ENCODE data around the gene JPH2.
"Not testable (repeated sequence)": the region's sequence is repeated elsewhere in the genome, so short reads cannot be mapped to it uniquely, and the experiment has no call there.

Gene JPH2

DNA sequence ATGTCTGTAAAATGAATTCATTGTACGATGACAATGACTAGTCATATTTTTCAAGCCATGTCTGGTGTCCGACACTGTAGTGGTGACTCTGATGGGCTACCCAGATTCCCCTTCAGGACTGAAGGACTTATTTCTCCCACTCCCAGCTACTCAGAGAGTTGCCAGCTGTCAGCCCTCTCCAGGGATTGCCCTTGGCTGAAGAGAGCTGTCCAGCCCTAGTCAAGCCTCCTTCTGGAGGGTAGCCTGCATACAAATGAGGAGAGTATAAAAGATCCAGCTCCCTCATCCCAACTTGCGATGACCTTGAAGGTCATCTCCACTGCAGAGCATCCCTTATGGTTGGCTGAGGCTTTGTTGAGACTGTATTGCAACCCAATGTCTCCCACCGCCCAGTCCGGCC is 29.9 kb downstream of the JPH2 start:
- DNase-seq: no peak

DNA sequence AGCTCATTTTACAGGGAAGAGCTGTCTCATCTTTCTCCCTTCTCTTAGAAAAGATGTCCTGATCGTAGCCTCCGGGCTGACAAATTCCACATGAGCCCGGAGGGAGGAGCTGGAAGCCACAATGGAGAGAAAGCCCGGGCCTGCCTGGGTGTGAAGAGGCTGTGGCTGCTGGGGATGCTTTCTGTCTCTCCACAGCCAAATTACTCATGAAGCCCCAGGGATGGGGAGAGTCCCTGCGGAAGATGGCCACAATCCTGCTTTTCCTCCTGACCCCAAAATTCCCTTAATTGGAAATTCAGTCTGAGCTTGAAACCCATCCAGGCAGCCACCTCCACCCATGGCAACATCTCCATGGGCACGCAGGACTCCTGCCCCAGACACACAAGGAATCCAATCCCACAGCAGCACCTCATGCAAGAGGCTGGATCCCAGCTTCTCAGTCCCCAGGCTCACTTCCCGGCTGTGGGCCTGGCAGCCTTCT is 32.4 kb downstream of the JPH2 start:
- no peak for DNase-seq

DNA sequence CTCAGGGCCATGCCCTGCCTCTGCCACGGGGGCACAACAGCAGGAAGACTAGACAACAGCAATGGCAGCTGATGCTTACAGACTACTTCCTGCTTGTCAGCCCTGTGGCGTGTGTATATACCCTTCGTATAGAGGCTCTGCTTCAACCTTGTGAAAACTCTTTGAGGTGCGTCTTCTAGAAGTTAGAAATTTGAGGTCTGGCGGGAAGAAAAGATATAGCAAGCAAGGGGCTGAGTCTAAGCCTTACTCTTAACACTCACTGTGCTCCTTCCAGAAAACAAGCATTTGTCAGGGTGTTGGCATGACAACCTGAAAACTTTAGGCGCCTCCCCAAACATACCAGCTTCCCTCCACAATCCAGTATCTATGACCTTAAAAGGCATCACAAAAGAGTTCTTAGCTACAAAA is 33.3 kb downstream of the JPH2 start:
- no peak for DNase-seq

DNA sequence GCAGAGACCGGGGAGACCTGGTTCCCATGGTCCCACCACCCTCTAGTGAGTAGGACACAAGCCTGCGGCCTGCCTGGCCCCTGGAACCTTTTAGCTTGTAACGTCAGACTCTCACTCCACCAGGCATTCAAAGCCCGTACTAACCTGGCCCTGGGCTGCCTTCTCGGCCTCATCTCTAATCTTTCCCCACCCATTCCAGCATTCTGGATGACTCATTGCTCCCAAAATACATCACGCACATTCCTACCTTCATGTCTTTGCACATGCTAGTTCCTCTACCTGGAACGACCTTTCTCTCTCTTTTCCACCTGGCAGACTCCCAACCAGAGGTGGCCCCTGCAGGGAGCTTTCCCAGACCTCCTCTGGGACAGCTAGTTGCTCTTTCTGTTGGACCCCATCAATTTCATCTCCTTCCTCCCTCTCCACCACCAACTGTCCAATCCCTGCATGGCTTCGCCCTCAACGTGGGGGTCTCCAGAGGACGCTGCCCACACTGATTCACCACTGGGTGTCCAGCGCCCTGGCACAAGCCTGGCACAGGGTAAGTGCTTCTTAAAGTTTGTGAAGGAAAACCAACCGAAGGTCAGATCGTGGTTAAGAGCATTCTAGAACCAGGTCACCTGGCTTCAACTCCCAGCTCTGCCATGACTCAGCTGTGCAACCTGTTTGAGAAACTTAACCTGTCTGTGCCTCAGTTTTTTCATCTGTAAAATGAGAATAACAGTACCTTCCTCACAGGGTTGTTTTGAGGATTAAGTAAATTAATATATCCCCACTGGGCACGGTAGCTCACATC is 35.2 kb downstream of the JPH2 start:
- DNase-seq: no peak

DNA sequence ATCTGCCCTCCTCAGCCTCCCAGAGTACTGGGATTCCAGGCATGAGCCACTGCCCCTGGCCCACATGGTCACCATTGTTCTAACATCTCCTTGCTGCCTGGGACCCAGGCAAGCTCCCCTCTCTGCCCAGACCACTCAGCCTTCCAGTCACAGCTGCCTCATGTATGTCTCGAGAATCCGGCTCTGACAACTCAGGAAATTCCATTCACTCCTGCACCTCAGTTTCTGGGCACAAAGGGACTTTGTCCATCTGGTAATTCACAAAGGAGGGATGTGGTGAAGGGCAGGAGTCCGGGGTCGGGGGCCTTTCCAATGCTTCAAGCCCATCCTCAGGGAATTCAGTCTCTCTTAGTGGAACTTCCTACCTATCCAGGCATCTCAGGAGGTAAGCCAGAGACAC is 40.7 kb downstream of the JPH2 start:
- no peak for DNase-seq

DNA sequence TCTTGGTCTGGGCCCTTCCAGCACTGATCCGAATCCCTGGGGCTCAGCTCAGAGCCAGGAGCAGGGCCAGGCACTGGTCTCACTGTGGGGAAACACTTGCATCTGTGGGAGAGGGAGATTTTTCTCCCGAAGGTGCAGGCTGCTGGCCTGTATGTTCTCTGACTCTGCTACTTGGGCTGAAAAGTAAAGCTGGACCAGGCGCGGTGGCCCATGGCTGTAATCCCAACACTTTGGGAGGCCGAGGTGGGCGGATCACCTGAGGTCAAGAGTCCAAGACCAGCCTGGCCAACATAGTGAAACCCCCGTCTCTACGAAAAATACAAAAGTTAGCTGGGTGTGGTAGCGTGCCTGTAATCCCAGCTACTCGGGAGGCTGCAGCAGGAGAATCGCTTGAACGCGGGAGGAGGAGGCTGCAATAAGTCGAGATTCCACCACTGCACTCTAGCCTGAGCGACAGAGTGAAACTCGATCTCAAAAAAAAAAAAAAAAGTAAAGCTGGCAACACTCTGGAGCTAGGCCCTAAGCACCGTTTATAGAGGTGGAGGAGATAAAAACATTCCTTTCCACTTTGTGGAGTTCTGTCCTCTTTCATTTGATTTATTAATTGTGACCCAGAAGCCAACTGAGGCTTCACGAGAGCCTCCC is 41.7 kb downstream of the JPH2 start:
- no peak for DNase-seq

DNA sequence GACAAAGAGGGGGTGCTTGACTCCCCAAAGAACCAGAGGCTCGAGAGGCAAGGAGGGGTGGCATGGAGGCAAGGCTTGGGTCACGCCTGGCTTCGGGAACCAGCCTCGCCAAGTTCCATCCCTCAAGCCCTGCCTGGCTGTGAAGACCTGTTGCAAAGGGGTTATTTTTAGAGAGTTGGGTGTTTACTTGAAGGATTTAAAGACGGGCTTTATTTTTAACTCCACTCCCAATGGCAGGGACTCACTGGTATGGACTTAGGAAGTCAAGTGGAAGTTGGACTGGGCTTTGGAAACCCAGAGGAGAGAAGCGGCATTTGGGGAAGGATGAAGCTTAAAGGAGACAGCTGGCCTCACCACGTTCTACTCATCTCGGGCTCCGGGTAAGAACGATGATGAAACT is 43.1 kb downstream of the JPH2 start:
- DNase-seq: no peak

DNA sequence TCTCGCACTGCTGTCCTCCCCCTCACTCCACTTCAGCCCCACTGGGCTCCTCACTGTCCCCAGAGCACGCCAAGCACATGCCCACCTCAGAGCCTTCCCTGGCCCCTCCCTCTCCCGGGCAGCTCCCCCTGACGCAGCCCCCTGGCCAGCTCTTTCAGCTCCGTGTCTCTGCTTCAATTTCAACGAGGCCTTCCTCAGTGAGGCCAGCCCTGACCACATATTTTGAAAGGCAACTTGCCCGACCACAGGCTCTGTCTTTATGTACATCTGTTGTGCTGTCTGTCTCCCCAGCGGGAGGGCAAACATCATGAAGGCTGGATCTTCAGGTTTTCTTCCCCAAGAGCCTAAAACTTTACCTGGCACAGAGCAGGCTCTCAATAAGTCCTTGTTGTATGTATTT is 44.6 kb downstream of the JPH2 start:
- no peak for DNase-seq

DNA sequence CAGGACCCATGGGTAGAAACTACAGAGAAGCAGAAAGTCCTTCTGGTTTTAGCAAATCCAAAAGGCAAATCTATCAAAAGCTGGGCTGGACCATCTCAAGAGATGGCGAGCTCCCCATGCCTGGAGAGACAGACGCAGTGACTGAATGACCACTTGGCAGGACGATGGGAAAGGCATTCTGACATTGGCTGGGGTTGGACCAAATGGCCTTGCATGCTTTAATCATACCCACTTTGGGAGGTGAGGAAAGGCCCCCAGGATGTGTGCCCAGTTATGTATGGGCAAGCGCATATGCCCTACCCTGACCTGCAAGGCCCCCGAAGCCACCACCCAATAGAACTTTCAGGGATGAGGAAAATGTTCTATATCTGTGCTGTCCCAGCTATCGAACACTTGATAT is 45.1 kb downstream of the JPH2 start:
- DNase-seq: no peak

DNA sequence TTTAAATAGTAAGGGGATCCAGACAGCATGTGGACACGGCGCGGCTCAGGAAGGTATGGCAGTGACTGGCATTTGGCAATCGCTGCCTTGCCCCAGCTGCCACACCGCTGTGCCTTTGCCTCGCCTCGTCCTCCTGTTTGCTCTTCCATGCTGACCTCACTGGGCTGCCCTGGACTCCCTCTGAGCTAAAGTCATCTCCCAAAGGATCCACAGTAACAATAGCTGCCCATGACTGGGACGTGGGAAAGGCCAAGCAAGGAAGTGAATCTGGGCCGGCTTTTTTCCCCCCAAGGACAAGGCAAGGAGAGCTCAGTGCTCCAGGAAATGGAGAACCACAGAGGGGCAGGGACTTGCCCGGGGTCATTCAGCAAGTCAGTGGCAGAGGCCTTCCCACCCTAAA is 48.1 kb downstream of the JPH2 start:
- DNase-seq: no peak

DNA sequence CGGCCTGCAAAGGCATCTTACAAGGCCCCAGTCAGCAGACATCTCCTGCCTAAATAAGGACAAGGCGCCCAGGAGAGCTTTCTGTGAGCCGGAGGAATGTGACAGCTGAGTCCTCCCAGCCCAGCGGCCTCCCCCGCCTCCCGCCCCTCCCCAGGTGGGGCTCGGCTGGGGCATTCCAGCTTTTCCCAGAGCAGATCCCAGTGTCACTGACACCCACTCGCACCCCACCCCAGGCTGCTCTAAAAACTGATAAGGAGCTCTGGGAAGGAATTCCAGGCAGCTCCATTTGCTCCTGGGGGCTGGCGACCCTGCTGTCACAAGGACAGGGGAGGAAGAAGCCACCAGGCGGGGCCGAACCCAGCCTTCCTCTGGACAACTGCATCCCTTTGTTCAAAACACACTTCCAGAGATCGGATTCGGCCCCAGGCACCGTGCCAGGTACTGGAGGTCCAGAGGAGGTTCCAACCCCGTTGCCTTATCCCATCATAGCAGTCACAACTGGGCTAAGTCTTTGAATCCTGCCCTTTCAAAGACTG is 49.7 kb downstream of the JPH2 start:
- DNase-seq: no peak

DNA sequence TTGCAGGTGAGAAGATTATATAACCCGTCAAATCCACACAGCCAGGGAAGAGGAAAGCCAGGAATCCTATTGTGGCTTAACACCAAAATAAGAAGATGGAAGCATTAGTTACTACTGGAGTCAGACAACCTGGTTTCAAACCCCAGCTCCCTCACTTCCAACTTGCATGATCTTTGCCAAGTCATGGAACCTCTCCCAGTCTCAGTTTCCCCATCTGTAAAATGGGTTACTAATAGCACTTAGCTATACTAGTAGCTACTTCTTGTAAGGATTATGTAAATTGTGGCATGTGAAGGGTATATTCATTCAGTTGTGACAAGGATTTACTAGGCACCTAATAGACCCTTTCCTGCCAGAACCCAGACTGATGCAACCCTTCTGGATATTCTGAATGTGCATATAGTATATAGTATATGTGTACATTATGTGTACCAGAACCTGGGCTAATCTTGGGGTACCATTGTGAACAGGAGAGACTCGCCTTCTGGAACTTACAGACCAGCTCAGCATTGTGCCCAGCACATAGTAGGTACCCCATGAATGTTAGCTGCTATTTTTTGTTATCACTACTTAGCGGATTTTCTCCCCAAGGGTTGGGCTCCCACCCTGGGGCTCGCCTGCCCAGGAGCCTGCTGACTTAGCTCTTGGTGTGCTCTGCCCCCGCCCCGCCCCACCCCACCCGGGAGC is 50.3 kb downstream of the JPH2 start:
- DNase-seq: no peak

DNA sequence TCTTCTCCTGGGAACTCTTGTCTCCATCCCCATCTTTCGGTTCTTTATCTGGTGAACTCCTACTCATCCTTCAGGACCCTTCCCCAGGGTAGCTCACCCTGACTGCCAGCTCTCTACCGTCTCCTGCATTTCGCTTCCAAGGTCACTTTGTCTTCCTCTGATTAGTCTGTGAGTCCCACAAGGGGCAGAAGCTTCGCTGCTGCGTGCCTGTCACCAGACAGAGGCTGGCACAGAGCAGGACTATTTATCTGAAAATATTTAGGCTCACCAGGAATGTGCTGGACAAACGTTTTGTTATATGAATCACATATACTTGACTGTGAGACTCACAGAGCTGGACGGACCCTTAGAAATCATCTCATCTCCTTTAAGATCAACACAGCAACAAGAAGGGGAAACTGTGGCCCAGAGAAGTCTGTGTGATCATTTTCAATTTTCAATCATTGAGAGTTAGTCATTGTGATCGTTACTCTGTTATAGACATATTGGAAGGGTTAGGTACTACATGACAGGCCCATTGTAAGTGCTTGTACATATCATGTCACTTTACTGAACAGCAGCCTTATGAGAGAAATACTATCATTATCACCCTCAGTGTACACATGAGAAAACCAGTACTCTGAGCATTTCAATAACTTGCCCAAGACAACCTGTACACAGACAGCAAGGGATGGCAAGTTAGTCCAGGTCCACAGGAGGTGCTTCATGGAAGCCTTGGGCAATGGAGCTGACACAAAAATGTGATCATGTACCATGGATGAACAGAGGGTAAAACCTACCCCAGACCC is 51.4 kb downstream of the JPH2 start:
- no peak for DNase-seq

DNA sequence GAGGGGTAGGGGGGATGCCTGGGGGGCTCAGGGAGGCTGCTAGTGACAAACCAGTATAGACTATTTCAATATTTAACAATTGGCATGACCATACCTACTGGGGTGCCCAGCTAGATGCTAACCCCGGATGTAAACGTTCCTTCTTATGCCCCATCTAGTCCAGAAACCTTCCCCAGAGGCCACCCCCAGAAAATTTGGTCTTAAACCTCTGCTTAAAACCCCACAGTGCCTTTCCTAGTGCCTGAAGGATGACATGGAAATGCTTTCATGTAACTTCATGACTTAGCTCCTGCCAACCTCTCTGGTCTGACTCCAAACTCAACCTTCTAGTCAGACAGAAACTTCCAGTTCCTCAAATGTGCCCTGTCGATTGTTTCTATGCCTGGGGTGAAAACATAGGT is 52.0 kb downstream of the JPH2 start:
- DNase-seq: no peak

DNA sequence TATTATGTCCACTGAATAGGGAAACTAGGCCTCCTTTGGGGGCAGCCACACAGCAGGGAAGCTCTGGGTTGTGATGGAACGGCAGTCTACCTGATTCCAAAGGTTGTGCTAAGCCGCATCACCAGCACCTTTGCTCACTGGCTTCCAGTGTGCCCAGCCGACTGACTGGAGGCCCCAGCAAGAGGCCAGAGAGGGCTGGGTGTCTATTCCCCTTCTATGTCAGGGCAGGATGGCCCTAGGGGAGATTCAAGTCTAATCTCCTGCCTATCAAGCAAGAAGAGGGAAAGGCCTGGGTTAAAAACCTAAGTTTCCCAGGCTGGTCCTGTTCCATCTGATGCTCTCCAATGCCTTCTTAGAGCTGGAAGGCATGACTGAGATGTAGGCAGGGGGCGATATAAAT is 53.6 kb downstream of the JPH2 start:
- no peak for DNase-seq

DNA sequence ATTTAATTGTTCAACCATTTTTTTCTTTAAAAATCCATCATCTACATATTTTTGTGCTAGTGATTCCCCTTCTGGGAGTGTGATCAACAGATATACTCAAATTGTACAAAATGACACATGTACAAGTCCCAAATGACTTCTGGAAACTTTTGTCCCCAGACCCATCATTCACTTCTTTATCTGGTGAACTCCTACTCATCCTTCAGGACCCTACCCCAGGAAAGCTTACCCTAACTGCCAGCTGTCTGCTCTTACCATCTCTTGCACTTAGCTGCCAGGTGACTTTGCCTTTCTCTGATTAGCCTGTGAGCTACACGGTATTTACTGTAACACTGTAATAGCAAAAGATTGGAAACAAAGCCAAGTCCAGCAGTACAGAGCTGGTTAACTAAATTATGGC is 55.3 kb downstream of the JPH2 start:
- no peak for DNase-seq

DNA sequence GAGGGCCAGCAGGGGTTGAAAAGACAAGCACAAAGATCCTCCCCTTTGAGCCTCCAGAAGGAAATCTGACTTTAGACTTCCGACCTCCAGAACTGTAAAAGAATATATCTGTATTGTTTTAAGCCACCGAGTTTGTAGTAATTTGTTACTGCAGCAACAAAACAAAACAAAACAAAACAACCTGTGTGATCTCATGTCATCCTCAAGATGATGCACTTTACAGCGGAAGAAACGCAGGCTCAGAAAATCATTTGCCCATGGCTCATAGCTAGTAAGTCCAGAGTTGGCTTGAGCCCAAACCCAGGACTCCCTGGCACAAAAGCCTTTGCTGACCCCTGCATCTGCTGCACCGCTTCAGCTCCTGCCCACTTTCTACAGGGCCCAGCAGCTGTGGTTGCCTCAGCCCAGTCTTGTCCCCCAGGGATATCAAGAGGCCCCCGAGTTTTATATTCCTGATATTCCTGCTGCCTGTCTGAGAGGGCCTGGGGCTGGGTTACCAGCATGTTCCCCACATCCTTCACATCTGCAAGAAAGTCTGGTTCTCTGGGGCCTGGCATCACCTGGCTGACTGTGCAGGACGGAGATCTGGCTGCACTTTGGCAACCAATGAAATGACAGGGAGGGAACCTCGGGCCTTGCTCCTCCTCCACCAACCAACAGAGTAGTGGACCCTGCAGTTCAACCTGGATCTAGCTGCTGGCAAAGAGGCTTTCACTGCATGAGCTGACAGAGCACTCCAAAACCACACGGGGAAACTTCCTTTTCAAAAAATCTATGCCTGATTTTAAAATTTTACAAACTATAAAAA is 56.9 kb downstream of the JPH2 start:
- no peak for DNase-seq

DNA sequence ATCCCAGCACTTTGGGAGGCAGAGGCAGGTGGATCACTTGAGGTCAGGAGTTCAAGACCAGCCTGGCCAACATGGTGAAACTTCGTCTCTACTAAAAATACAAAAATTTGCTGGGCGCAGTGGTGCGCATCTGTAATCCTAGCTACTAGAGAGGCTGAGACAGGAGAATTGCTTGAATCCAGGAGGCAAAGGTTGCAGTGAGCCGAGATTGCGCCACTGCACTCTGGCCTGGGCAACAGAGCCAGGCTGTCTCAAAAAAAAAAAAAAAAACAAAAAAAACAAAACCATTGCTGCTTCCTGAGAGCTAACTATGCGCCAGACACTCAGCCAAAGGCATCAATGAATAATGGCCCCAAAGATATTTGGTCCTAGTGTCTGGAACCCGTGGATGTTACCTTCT is 57.7 kb downstream of the JPH2 start:
- DNase-seq: not testable (repeated sequence)

DNA sequence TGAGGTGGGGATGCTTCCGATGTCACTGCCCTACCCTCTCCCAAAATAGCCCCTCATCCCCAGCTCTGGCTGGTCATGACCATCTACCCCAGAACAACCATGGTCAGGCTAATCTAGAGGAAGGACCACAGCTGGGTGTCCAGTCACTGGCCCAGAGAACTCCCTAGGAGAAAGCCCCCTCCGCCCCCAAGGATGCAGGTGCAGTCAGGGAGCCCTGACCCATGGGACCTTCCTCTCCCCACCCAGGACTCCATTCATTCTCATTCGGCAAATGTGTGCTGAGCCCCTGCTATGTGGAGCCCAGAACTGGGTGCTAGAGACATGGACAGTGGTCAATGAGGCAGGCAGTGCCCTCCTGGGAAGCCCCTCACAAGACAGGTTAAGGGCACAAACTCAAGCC is 60.5 kb downstream of the JPH2 start:
- no peak for DNase-seq

DNA sequence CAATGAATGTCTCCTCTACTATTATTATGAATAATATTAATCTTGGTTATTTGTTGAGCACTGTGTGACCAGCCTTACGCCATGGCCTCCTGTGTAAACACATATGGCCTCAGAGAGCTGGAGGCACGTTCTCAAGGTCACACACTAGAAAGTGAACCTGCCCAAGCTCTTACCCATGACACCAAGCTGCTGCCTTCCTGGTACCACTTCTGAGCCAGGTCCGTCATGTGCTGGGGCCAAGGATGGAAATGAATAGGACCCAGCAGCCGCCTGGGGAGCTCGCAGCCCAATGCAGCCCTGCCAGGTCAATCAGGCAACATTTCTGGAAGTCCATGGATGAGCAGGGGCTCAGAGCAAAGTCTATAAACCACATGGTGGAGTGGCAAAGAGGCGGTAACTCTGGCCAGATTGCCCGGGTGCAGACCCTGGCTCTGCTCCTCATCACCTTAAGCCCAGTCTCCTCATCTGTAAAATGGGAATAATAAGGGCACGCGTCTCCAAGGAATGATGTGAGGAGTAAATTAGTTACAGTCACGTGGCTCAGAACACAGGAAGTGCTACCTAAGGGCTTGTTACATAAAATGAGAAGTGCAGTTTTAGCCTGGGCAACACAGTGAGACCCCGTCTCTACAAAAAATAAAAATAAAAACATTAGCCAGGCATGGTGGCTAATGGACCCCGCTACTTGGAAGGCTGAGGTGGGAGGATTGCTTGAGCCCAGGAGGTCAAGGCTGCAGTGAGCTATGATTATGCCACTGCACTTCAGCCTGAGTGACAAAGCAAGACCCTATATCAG is 61.5 kb downstream of the JPH2 start:
- no peak for DNase-seq

DNA sequence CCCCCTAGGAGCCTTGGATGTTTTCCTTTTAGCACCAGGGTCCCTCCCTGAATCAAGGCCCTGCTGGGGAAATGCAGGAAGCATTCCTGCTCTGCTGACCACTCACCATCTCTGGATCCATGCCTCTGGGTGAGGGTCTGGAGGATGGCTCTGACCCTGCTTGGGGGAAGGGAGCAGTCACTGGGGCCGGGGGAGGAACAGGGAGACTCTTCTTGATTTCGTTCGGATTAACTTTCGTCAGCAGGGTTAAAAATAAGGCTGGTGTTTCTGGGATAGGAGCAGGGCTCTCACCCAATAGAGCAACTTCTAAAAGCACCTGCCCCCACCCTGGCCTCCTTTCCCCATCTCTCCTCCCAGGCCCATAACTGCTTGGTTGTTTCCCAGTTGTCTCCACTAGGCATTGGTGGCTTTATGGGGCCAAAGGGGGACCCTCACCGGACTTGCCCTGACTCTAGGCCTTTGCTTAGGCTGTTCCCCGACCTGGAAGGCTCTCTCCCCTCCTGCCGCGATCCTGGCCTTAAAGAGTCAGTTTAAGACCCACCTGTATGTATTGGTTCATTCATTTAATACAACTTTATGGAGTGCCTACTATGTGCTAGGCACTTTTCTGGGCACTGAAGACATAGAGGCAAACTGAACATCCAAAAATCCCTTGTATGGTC is 63.0 kb downstream of the JPH2 start:
- DNase-seq: no peak
